Subcutaneous adipose tissue (tissue), 4 donors: Measurements from ENCODE around the gene TFEB. TPM values are rescaled to one million over a fixed set of nuclear protein-coding genes. Genes with fewer than 3 reads are reported as not detected.

ENCODE experiments used
- total RNA-seq, 4 donors: library from RNA; depleted of rRNA; stranded (reverse); fragments of >200 nt; gene quantifications; one replicate each; pipeline ENCODE4 v1.1.0, GENCODE V29; 2016
- TF ChIP-seq, protein P1 (sequence below): fragments of 450-650 bp; IDR thresholded peaks from one replicate; pipeline ENCODE4 v1.5.1; 2016; ENCODE audit warnings: low read depth, mild to moderate bottlenecking, control low read depth, antibody characterized with exemption, moderate library complexity

Gene TFEB
- total RNA-seq, 4 donors from 2014 or later: 6.5 to 11.9 (median 10.9) TPM

DNA sequence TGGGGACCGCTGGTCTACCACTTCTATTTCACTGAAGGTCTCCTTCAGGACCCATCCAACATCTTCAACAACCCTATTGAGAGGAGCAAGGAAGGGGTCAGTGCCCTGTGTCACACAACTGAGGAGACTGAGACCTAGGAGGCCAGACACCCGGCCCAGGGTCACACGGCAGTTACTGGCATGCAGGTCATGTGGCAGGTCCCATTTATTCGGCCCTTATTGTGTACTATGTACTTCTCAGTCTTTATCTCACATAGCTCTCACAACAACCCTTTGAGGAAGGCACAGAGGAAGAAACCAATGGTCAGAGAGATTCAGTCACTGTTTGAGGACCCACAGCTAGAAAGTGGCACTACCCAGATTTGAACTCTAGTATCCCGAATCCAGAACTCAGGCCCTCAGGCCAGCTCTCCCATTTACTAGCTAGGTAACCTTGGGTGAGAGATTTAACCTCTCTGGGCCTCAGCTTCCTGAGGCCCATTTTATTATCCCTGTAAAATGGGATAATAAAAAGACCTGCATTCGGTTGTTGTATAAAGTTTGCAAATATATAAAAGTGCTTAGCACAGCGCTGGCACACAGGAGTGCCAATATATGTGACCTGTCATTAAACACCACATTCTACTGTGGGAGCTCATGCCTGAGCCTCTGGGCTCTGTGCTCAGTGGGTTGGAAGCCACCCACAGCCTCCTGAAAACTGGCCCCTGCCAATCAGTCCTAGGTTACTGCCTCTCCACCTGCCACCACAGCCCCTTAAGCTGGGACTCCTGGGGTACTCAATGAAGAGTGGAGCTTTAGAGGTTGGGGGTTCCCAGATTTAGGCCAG lies 15.8 kb downstream of the TFEB start:
- TF ChIP-seq, protein P1, sequence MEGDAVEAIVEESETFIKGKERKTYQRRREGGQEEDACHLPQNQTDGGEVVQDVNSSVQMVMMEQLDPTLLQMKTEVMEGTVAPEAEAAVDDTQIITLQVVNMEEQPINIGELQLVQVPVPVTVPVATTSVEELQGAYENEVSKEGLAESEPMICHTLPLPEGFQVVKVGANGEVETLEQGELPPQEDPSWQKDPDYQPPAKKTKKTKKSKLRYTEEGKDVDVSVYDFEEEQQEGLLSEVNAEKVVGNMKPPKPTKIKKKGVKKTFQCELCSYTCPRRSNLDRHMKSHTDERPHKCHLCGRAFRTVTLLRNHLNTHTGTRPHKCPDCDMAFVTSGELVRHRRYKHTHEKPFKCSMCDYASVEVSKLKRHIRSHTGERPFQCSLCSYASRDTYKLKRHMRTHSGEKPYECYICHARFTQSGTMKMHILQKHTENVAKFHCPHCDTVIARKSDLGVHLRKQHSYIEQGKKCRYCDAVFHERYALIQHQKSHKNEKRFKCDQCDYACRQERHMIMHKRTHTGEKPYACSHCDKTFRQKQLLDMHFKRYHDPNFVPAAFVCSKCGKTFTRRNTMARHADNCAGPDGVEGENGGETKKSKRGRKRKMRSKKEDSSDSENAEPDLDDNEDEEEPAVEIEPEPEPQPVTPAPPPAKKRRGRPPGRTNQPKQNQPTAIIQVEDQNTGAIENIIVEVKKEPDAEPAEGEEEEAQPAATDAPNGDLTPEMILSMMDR: no peak

GRCh38 chr6:41718828-41719227 lies 16.6 kb downstream of the TFEB start:
- TF ChIP-seq, protein P1: no peak

- TF ChIP-seq, protein P1: no peak
Observed at GRCh38 chr6:41717392-41717736, 18.0 kb downstream of the TFEB start.

DNA sequence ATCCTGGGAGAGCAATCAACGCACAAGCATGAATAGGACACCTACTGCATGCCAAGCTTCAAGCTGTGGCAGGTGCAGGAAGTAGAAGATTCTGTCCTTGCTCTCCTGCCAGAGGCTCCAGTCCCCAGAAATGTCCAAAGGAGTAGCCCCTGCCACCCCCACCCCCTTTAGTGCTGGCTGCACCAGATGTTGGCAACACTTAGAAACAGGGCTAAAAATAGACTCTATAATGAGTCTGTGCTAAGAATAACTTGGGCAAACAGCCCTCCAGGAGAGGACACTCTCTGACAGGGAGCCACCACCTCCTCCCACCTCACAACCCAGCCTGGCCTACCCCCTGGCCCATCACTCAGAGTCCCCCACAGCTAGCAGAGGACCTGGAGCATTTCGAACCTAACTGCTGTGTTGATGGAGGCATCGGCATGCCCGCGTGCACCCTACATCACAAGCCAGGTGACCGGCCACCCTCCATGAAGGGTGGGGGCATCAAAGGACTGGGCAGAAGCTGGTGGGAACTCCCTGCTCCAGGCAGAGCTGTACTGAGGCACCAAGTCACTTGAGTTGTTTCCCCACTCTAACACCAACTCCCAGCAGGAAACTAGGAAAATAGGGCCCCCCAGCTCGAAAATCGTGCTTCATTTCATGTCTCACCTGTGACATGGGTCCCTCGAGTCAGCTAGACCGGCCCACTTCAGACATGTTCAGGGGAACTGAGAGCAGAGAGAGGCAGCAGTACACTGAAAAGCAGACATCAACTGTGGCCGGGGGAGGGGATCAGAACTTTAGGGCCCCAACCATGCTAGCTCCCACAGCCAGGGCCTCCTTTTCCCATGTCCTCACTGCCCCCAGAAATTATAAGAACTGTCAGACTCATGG lies 18.7 kb downstream of the TFEB start:
- TF ChIP-seq, protein P1: no peak

- TF ChIP-seq, protein P1: no peak
Observed at GRCh38 chr6:41715795-41716515, 19.5 kb downstream of the TFEB start.

- TF ChIP-seq, protein P1: no peak
Observed at GRCh38 chr6:41714556-41715273, 20.7 kb downstream of the TFEB start.
